ENCODE results near the gene SLC39A11. TPM values are rescaled to one million over a fixed set of nuclear protein-coding genes. Genes with fewer than 3 reads are reported as not detected.

The SLC39A11 gene
- total RNA-seq, 1 donor from 2014 or later: 21.5 TPM

GRCh38 chr17:72659811-72660210, 432.7 kb downstream of the SLC39A11 start:
- Histone ChIP-seq H3K27ac (ENCODE audit: low read depth, low read length) (no peak overlapping the region), H2AFZ (ENCODE audit: low read depth, low read length) (no peak overlapping the region), H3K27me3 (ENCODE audit: insufficient read depth, low read length) (no peaks in the 10 kb centered on the region), H3K4me2 (ENCODE audit: low read length) (no peak overlapping the region), H3K9me3 (ENCODE audit: insufficient read depth, low read depth, low read length) (no peaks in the 10 kb centered on the region), H3K4me1 (ENCODE audit: insufficient read depth, low read length) (peaks cover 5% of the 10 kb centered on the region), H3K36me3 (ENCODE audit: insufficient read depth, low read length) (no peaks in the 10 kb centered on the region), H3K9ac (ENCODE audit: low read length) (no peak overlapping the region), H3K4me3 (ENCODE audit: insufficient read depth, low read depth, low read length) (no peak overlapping the region), H4K20me1 (ENCODE audit: insufficient read depth, low read length) (no peaks in the 10 kb centered on the region), H3K79me2 (ENCODE audit: insufficient read depth, low read length) (no peaks in the 10 kb centered on the region)
- no peak for DNase-seq (ENCODE audit: low read depth)
- H3K27me3 Mint-ChIP-seq (ENCODE audit: low read depth, unreplicated experiment): peaks cover 2% of the 10 kb centered on the region
- H3K36me3 Mint-ChIP-seq (ENCODE audit: low read depth, unreplicated experiment): no peaks in the 10 kb centered on the region
- peaks cover 15% of the 10 kb centered on the region for H3K4me1 Mint-ChIP-seq (ENCODE audit: low read depth, unreplicated experiment)
- H3K4me3 Mint-ChIP-seq (ENCODE audit: unreplicated experiment): no peak overlapping the region
- no peak for TF ChIP-seq CTCF (IDR thresholded peaks at IDR 0.05; ENCODE audit: insufficient read depth, low read depth, low read length)
- no peak for TF ChIP-seq EZH2 (IDR thresholded peaks at IDR 0.05; ENCODE audit: insufficient read depth, low read length)
- no peak overlapping the region for H3K27ac Mint-ChIP-seq (ENCODE audit: unreplicated experiment)
- H3K9me3 Mint-ChIP-seq (ENCODE audit: unreplicated experiment): peaks cover 5% of the 10 kb centered on the region
- FAIRE-seq: no peak

- Histone ChIP-seq H4K20me1 (ENCODE audit: insufficient read depth, low read length) (no peaks in the 10 kb centered on the region), H3K79me2 (ENCODE audit: insufficient read depth, low read length) (no peaks in the 10 kb centered on the region), H3K9ac (ENCODE audit: low read length) (no peak overlapping the region), H3K27me3 (ENCODE audit: insufficient read depth, low read length) (no peaks in the 10 kb centered on the region), H3K4me2 (ENCODE audit: low read length) (no peak overlapping the region), H3K27ac (ENCODE audit: low read depth, low read length) (no peak overlapping the region), H3K4me3 (ENCODE audit: insufficient read depth, low read depth, low read length) (no peak overlapping the region), H2AFZ (ENCODE audit: low read depth, low read length) (no peak overlapping the region), H3K9me3 (ENCODE audit: insufficient read depth, low read depth, low read length) (no peaks in the 10 kb centered on the region), H3K4me1 (ENCODE audit: insufficient read depth, low read length) (peaks cover 5% of the 10 kb centered on the region), H3K36me3 (ENCODE audit: insufficient read depth, low read length) (no peaks in the 10 kb centered on the region)
- Mint-ChIP-seq H3K27me3 (ENCODE audit: low read depth, unreplicated experiment) (peaks cover 2% of the 10 kb centered on the region), H3K9me3 (ENCODE audit: unreplicated experiment) (peaks cover under 1% of the 10 kb centered on the region), H3K4me3 (ENCODE audit: unreplicated experiment) (no peak overlapping the region), H3K36me3 (ENCODE audit: low read depth, unreplicated experiment) (no peaks in the 10 kb centered on the region), H3K4me1 (ENCODE audit: low read depth, unreplicated experiment) (peaks cover 15% of the 10 kb centered on the region), H3K27ac (ENCODE audit: unreplicated experiment) (no peak overlapping the region)
- FAIRE-seq: no peak
- TF ChIP-seq EZH2 (IDR thresholded peaks at IDR 0.05; ENCODE audit: insufficient read depth, low read length) (no peak), CTCF (IDR thresholded peaks at IDR 0.05; ENCODE audit: insufficient read depth, low read depth, low read length) (no peak)
- no peak for DNase-seq (ENCODE audit: low read depth)
Measured at GRCh38 chr17:72658675-72659074, 433.8 kb downstream of the SLC39A11 start.

GRCh38 chr17:72657467-72658317, 434.8 kb downstream of the SLC39A11 start:
- H3K4me3 Mint-ChIP-seq (ENCODE audit: unreplicated experiment): no peak overlapping the region
- TF ChIP-seq EZH2 (IDR thresholded peaks at IDR 0.05; ENCODE audit: insufficient read depth, low read length) (no peak), CTCF (IDR thresholded peaks at IDR 0.05; ENCODE audit: insufficient read depth, low read depth, low read length) (no peak)
- FAIRE-seq: no peak
- Histone ChIP-seq H3K27me3 (ENCODE audit: insufficient read depth, low read length) (no peaks in the 10 kb centered on the region), H3K4me2 (ENCODE audit: low read length) (no peak overlapping the region), H3K27ac (ENCODE audit: low read depth, low read length) (no peak overlapping the region), H4K20me1 (ENCODE audit: insufficient read depth, low read length) (no peaks in the 10 kb centered on the region), H3K9ac (ENCODE audit: low read length) (no peak overlapping the region), H3K79me2 (ENCODE audit: insufficient read depth, low read length) (no peaks in the 10 kb centered on the region), H3K9me3 (ENCODE audit: insufficient read depth, low read depth, low read length) (no peaks in the 10 kb centered on the region), H3K4me1 (ENCODE audit: insufficient read depth, low read length) (peaks cover 5% of the 10 kb centered on the region), H3K36me3 (ENCODE audit: insufficient read depth, low read length) (no peaks in the 10 kb centered on the region), H3K4me3 (ENCODE audit: insufficient read depth, low read depth, low read length) (no peak overlapping the region), H2AFZ (ENCODE audit: low read depth, low read length) (no peak overlapping the region)
- H3K27me3 Mint-ChIP-seq (ENCODE audit: low read depth, unreplicated experiment): peaks cover 2% of the 10 kb centered on the region
- DNase-seq (ENCODE audit: low read depth): peak; percentile 14
- peaks cover 15% of the 10 kb centered on the region for H3K4me1 Mint-ChIP-seq (ENCODE audit: low read depth, unreplicated experiment)
- no peak overlapping the region for H3K27ac Mint-ChIP-seq (ENCODE audit: unreplicated experiment)
- H3K36me3 Mint-ChIP-seq (ENCODE audit: low read depth, unreplicated experiment): no peaks in the 10 kb centered on the region
- H3K9me3 Mint-ChIP-seq (ENCODE audit: unreplicated experiment): no peaks in the 10 kb centered on the region

Measured in astrocyte (in vitro differentiated cells and primary cell).